ELR (cell line): ENCODE results near the gene FAM168A.

Experiments
- DNase-seq: peaks from one replicate; pipeline ENCODE4 v3.0.0-alpha.2; 2015; ENCODE audit warnings: low read depth

FAM168A gene

DNA sequence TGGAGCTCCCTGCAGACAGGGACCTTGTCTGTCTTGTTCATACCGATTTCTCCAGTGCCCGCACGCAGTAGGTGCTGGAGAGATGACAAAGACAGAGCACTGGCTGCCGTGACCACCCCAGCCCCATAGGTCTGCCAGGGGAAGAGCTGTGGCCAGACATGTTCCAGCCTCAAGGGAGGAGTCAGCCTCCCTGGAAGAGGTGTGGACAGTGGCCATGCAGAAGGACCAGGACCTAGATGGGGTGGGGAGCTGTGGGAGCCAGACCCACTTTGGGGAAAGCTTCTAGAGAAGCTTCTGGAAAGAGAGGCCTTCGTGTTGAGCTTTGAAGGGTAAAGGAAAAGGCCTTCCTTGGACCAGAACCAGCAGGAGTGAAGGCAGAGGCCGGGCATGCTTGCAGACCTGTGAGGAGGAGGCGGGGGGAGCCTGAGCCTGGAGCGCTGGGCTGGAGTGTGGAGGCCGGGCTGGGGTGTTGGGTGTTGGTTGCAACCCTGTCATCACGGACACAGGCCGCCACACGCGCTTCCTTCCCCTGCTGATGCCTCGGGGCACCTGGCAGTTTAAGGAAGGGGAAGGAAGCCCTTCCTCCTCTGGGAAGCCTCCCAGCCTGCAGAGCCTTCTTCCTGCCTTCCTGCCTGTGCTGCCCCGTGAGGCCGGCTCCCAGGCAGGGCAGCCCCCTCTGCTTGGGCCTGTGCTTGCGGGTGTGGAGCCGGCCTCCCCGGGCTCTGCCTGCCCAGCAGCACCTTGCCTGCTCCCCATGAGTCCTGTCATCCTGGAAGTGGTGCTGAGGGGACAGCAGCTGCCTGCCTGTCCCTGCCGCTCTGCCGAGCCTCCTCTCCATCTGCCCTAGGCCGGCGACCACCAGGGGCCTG, 209.4 kb downstream of the FAM168A start:
- DNase-seq, result peak; percentile 51

GRCh38 chr11:73387594-73388264, 210.2 kb downstream of the FAM168A start:
- no peak for DNase-seq

GRCh38 chr11:73386546-73386945, 211.4 kb downstream of the FAM168A start:
- no peak for DNase-seq

GRCh38 chr11:73386016-73386415, 211.9 kb downstream of the FAM168A start:
- DNase-seq, result no peak

- DNase-seq, result no peak
Observed at GRCh38 chr11:73384872-73385689, 212.8 kb downstream of the FAM168A start.

DNA sequence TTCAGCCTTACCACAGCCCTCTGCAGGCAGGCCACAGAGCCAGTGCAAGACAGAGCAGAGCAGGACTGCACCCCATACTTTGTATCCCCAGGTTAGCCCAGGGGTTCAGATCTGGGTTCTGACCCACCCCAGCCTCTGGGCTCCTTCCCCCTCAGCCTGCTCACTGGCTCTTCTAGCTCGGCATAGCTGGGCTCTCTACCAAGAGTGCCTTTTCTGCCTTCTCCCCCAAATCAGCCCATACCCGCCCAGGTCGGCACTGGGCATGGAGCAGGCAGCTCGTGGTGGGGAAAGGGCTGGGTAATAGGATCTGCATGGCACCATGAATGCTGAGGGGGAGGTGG, 213.4 kb downstream of the FAM168A start:
- DNase-seq, result no peak

GRCh38 chr11:73384125-73384441, 213.8 kb downstream of the FAM168A start:
- DNase-seq, result no peak

- DNase-seq, result no peak
Observed at GRCh38 chr11:73383249-73384124, 214.4 kb downstream of the FAM168A start.

GRCh38 chr11:73382747-73383146, 215.2 kb downstream of the FAM168A start:
- no peak for DNase-seq

DNA sequence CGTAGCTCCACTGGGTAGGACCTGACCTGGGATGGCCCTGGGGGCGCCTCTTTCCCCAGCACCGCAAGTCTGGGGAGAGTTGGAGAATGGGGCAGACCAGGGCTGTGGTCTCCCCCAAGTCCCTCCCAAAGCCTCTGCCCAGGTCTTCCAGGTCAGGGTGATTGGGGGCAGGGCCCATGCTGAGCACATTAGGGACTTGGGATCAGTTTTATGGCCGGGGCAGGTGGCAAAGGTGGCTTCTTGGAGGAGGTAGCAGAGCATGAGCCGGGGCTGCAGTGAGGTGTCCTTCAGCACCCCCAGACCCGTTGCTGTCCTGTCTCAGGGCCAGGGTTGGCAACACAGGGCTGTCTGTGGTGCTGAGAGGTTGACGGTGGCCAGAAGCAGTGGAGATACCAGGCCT, 215.7 kb downstream of the FAM168A start:
- DNase-seq, result no peak

DNA sequence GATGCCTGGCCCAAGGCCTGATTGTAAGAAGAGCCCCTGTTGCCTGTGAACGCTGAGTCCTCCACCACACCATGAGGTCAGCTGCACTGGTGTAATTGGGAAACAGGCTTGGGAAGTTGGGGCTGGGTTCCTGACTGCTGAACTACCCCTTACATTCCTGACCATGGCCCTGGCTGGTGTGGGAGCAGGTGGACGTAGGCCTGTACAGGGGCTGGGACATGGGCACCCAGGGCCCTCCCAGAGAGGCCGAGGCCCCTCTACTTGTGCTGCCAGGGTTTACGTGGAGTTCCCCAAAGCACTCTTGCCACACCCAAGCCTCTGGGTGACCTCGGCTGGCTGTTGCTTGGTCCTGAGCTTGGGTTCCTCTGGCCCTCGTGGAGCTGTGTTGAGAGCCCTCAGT, 216.3 kb downstream of the FAM168A start:
- no peak for DNase-seq

DNA sequence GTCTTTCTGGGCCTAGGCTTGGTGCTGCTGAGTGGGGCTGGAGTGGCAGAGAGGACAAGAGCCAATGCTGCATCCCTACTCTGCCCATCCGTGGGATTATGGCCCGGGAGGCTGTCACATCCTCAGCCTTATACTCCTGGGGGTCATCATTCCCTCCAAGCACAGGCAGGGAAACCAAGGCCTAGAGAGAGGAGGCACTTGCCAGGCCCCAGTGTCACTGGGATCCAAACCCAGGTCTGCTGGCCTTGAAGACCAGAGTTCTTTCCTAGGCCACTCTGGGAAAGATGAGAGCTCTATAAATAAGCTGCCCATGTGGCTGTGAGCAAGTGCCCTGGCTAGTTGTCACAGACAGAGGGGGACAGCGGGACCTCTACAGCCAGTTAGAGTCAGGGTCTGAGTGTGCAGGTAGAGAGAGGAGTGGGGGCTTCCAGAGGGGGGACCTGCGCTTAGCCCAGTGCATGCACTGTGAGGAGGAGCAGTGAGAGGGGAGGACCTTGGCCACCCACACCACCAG, 217.0 kb downstream of the FAM168A start:
- no peak for DNase-seq

GRCh38 chr11:73380331-73380730, 217.6 kb downstream of the FAM168A start:
- no peak for DNase-seq

DNA sequence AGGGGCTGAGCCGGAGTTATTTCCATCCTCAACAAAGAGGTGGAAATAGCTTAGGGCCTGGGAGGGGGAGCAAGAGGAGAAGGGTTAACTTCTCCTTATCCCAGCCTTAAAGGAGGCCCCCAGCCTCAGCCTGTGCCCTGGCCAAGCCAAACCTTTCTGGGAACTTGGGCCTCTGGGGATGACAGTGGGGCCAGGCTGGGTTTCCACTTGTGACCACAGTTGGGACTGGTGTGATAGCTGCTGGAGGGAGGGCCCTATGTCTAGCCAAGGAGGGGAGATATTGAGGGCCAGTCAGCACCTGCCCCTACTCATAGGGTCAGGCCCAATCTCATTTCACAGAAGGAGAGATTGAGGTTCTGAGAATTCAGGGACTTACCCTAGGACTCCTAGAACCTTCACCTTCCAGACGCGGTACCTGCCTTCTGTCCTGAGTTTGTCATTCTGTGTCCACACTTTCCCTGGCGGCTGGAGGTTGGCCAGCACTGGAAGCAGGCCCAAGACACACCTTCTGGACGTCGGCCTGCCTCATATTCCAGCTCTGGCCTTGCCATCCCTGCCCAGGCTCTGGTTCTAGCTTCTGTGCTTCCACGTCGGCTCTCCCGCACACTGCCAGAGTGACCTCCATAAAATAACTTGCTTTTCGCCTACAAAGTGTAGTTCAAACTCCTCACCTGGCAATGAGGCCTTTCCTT, 218.6 kb downstream of the FAM168A start:
- no peak for DNase-seq

GRCh38 chr11:73376803-73377629, 220.9 kb downstream of the FAM168A start:
- DNase-seq, result peak; percentile 89

- DNase-seq, result peak; percentile 92
Observed at GRCh38 chr11:73376160-73376802, 221.6 kb downstream of the FAM168A start, which contains the start of gene RELT. TSS of gene RELT (plus strand) at chr11:73376399. CDS start at chr11:73389137, 12,738 bp downstream.

- DNase-seq, result no peak
Observed at GRCh38 chr11:73375830-73376159, 222.1 kb downstream of the FAM168A start.

DNA sequence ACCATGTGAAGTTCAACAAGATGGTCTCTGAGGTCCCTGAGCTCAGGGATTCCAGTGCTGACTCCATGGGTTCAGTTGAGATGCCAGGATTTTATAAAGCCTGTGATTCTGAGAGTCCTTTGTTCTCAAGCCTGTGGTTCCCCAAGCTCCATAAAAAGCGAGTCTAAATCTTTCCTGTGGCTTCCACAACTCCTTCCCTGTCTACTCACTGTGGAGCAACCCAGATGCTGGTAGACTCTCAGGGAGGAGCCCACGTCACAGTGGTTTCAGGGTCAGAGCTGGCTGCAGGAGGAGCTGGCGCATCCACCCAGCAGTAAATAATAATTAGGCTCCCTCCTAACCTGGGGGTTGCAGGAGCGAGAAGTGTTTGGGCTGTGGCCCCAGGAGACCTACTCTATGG, 223.8 kb downstream of the FAM168A start:
- DNase-seq, result no peak

- peak; percentile 50 for DNase-seq
Observed at GRCh38 chr11:73372375-73372993, 225.4 kb downstream of the FAM168A start.
